Stimulated activated CD4-positive, alpha-beta T cell treated with anti-CD3 and anti-CD28 coated beads, TNF-alpha, amount 100 ng/mL, for 24 hours (primary cell): ENCODE data around the gene AIG1.
"Not testable (repeated sequence)": the region's sequence is repeated elsewhere in the genome, so short reads cannot be mapped to it uniquely, and the experiment has no call there.

Experiments
- DNase-seq, 3 experiments: peaks; one replicate each; pipeline ENCODE4 v3.0.0-alpha.2; 2020; ENCODE audit warnings: low read depth in 3 of 3

AIG1 gene

DNA sequence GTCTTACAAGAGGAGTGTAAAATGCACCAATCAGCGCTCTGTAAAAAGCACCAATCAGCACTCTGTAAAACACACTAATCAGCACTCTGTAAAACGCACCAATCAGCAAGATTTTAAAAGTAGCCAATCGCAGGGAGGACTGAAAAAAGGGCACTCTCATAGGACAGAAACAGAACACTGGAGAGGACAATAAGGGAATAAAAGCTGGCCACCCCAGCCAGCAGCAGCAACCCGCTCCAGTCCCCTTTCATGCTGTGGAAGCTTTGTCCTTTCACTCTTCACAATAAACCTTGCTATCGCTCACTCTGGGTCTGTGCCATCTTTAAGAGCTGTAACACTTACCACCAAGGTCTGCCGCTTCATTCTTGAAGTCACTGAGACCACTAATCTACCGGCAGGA, 1.7 kb upstream of the AIG1 start:
- DNase-seq = no peak

DNA sequence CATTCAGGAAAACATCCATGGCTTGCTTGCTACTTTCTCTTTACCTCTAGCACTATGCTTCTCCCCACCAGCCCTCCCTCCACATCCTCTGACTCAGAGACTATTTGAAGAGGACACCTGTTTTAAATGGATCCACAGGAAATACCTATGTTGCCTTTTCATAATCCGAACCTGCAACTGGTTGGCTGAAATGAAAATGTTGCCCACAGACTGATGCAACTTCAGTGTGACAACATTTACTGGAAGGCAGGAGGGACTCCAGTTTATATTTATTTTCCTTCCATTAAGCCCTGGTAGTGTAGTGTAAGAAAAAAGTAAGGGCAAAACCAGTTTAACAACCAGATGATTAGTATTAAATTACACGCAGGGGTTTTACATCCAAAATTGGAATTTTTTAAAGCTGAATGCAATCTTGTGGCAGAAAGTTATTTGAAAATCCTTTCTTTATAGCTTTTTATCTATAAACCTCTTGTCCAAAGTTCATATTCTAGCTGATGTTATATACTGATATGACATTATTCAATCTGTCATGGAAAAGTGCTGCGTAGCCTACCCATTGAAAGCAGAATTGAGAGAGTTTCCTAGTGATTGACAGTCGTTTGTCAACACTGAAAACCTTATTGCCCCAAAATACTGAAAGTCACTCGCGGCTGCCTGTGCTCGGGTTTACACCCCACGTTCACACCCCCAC, 881 bp upstream of the AIG1 start:
- peak in 1 of 3 experiments; percentile 6 for DNase-seq

DNA sequence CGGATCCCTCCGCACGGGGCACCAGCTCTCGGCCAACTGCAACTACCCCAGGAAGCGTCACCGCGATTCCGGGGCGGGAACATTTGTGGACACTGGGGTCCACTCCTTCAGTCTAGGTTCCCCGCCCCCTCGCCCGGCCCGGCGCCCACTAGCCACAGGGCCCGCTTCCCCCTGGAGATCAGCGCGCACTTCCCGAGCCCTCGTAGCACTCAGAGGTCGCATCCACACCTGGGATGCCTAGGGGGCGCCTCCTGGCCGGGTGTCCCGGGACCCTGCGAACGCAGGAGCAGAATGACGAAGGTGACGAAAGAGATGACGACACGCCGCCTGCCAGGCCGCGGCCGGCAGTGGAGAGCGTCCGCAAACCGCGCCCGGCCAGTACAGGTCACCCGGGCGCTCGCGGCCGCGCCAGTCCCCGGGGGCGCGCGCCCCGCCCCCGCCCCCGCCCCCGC, 309 bp upstream of the AIG1 start:
- DNase-seq = peak; percentile 22 to 61 (median 46)

DNA sequence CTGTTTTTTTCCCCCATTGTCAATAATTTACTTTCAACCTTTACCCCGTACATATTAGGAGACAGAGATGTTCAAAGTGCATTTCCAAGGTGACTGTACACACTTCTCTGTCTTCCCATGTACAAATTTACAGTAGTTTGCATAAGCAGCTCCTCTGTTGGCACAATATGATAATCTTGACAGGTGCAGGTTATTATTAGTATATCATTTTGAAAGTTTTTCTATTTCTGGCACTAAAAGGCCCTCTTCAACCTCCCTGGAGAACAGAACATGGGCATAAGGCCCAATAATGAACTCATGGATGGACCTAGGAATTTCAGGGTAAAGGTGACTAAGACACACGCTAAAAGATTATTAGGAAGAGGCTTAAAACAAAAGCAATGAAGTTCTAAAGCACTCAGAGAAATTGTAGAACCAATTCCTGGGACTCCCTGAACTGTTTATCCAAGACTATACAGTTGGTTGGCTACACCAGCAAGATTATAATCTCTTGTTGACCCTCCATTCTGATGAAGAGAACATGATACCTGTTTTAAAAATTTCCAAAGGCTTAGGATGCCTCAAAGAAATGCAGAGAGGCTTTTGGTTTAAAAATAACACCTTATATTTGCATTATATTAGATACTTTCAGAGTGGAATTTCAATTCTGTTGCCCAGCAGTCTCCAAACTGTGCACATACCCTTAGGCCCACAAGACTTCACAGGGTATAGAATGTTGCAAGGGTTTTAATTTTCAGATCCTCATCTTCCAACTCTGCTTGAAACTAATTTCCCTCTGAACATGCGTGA, 1.1 kb downstream of the AIG1 start:
- DNase-seq = no peak

DNA sequence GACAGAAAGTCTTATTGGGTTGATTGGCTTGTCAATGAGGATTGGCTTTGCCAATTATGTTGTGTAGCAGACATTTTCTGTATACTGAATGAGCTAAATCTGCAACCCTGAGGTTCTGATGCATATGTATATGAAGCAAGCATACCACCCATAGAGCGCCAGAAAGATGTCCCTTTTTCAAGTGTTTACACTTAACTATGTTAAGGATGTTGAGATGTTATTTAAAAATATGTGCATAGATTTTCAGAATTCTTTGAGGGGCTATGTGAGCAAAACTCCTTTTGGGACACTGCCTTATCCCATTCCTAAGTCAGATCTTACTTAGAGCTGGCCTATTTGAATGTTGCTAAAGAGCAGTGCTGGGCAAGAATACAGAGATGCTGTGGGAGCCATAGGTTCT, 1.9 kb downstream of the AIG1 start:
- DNase-seq = no peak

DNA sequence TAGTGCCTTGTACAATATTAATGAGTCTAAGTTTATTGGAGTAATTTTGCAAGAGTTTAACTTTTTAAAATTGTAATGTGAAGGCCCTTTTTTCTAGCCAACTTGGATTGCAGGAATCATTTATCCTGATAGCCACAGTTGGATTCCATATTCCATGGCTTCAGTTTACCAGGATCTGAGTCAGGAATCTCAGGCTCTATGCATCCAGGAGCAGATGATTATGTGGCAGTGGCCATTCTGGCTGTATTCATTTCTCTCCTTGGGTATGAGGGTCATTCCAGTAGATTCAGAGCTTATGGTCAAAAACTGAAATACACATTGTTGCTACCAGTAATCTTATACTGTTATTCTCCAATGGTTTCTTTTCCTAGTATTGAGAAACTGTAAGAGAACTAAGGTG, 2.9 kb downstream of the AIG1 start:
- no peak for DNase-seq

DNA sequence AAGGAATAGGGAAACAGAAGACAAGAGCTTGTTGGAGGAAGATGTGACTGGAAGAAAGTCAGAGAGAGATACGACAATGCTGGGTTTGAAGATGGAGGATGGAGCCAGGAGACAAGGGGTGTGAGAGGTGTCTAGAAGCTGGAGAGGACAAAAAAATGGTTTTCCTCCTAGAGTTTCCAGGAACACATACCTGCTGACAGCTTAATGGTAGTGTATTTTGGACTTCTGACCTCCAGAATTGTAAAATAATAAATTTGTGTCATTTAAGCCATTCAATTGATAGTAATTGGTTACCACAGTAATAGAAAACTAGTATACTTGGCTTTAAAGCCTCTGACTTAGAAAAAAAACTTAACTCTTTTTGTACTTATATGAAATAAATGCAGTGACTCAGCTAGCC, 3.6 kb downstream of the AIG1 start:
- no peak for DNase-seq

DNA sequence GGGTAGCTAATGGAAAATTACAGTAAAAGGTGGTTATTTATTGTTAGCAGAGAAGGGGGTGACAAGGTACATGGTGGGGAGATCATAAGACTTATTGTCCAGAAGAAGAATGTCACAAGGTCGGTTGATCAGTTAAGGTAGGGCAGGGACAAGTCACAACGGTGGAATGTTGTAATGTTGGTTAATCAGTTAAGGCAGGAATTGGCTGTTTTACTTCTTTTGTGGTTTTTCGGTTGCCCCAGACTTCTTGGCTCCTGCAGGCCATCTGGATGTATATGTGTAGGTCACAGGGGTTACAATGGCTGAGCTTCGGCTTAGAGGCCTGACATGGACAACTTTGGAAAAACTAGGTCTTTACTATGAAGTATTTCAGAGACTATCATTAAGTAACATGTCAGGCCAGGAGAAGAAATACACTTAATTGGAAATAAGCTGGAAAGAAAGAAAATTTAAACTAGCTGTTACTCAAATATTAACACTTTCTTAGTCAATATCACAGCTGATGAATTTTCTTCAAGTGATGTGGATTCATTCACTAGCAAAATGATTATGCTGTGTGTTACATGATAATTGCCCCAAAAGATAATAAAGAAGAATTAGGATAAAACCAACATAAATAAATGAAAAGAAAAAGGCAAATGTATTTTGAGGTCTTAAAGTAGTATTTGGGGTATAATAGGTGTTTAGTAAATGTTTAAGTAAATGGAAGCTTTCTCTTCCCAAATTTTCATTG, 4.4 kb downstream of the AIG1 start:
- DNase-seq = no peak

DNA sequence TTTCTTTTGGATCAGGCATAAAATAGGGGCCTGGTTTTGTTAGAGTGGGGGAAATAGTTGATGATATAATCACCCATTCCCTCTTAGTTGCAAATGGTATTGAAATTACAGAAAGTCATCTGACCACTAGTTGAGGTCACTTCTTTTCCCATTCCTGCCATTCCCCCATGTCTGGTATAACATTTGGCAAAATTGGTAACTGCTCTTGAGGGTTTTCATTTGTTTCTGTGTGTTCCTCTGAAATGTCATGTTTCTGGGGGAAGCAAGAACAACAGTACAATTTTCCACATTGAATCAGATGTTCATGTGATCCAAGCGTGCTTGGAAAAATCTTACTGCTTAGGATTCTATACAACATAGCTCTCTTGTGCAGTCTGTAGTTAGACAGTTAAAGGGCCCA, 7.3 kb downstream of the AIG1 start:
- DNase-seq = no peak

DNA sequence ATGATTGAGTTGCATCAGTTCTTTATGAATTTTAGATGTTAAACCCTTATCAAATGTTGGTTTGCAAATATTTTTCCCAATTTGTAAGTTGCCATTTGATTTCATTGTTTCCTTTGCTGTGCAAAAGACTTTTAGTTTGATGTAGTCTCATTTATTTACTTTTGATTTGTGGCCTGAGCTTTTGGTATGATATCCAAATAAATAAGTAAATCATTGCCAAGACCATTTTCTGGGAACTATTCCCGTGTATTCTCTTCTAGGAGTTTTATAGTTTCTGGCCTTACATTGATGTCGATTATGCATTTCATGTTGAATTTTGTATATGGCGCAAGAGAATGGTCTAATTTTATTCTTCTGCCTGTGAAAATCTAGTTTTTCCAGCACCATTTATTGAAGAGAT, 13.4 kb downstream of the AIG1 start:
- no peak for DNase-seq

DNA sequence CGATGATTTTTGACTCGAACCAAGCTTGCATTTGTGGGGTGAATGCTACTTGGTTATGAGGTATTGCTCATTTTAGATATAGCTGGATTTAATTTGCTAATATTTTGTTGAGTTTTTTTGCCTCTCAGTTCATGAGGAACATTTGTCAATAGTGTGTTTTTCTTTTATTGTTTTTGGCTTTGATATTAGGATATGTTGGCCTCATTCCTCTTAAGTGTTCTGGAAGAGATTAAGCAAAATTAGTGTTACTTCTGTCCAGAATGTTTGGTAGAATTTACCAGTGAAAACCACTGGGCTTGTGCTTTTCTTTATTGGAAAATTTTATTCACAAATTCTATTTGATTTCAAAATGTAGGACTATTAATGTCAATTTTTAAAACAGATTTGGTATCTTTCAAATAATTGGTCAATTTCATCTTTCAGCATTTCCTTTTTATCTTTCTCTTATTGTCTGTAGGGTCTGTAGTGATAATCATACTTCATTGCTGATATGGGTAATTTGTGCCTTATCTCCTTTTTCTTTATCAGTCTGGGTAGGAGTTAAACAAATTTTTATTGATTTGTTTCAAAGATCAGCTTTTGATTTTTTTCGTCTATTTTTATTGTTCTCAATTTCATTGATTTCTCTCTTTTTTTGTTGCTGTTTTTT, 14.1 kb downstream of the AIG1 start:
- no peak for DNase-seq

DNA sequence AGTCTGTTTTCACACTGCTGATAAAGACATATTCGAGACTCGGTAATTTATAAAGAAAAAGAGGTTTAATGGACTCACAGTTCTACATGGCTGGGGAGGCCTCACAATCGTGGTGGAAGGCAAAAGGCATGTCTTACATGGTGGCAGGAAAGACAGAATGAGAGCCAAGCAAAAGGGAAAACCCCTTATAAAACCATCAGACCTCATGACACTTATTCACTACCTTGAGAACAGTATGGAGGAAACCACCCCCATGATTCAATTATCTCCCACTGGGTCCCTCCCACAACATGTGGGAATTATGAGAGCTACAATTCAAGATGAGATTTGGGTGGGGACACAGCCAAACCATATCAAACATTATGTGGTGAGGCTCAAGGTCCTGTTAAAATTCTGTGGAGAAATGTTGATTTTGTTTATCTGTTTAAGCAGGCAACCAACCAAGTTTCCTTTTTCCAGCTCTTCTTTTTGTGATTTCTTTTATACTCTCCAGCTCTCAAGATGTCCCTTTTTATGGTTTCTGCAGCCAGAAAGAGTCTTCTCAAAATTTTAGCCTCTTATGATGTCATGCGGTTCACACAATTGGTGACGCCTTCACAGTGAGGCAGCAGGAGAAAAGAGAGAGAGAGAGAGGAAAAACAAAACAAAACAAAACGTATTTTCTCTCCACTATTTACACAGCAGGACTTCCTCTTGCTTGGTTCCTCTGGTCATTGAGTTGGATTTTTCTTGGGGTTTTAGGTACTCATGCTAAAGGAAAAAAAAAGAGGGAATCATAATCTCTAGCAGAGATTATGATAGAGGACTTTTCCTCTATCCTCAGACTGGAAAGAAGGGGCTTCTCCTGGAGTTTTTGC, 18.0 kb downstream of the AIG1 start:
- no peak for DNase-seq

DNA sequence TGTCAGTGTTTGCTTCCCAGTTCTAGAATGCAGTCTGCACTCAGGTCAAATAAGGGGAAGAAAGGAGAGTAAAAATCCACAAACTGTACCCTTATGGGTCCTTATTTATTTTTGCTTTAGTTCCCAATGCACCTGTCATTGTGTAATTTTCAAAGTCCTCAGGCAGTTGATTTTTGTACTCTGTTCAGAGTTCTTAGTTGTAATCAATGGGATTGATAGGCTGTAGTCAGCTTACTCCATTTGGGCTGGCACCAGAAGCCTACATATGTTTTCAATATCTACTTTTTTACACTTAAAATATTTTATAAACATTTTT, 18.6 kb downstream of the AIG1 start:
- no peak for DNase-seq

DNA sequence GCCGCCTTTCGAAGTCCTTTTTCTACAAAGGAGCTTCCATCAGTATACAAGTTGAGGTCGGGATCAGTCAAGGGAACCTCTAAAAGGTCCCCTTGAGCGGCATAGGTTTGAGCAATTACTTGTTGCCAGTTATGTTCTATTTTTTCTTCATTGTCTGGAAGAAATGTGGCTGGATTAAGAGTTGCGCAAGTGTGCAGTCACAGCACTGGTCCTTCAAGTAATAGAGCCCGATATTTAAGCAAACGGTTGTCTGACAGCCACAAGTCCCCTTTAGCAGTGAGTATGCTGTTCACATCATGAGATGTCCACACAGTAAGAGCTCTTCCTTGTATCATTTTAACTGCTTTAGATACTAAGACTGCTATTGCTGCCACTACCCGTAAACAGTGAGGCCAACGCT, 21.6 kb downstream of the AIG1 start:
- not testable (repeated sequence) for DNase-seq

DNA sequence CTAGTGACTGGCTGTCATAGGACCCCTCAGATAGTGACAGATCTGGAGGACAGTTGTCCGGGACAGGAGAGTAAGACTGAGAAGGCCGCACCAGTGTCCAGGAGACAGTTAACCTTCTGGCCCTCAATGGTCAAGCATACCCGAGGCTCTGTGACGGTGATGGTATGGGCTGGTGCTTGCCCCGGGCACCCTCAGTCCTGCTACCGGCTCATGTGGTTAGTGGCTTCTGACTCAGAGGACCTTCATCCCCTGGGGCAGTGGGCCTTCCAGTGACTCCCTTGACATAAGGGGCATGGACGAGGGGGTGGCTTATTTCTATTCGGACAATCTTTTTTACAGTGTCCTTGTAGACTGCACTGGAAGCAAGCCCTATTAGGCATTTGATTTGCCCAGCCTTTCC, 23.3 kb downstream of the AIG1 start:
- DNase-seq = not testable (repeated sequence)

DNA sequence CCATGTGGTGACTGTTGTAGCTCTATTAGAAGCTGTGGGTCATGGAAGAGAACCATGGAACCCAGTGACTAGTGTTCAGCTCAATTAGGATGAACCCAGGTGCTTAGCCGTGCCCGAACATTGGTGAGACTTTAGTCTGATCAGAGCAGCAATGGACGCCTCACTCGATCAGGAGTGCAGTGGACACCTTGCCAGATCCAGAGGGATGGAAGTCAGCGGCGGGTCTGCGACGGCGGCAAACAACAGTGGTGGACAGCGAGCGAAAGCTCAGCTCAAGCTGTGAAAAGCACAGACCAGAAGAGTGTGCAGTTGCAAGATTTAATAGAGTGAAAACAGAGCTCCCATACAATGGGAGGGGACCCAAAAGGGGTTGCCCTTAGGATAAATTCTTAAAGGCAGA, 26.6 kb downstream of the AIG1 start:
- DNase-seq = not testable (repeated sequence)

DNA sequence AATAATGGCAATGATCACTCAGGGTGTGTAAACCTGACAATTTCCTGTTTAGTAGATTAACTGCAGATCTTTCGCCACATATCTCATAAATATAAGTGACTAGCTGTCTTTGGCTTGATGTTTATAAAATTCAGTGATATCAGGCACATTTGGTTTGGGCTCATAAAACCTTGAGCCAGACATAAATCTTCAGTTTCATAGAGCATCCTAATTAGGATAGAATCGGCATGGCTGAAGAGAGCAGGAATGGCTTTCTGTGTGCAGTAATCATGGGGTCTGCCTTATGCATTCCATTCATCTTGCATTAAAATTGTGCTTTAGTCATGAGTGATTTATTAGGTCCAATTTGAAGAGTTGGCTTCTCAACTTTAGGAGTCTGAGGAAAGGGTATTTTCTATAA, 27.2 kb downstream of the AIG1 start:
- DNase-seq = no peak

DNA sequence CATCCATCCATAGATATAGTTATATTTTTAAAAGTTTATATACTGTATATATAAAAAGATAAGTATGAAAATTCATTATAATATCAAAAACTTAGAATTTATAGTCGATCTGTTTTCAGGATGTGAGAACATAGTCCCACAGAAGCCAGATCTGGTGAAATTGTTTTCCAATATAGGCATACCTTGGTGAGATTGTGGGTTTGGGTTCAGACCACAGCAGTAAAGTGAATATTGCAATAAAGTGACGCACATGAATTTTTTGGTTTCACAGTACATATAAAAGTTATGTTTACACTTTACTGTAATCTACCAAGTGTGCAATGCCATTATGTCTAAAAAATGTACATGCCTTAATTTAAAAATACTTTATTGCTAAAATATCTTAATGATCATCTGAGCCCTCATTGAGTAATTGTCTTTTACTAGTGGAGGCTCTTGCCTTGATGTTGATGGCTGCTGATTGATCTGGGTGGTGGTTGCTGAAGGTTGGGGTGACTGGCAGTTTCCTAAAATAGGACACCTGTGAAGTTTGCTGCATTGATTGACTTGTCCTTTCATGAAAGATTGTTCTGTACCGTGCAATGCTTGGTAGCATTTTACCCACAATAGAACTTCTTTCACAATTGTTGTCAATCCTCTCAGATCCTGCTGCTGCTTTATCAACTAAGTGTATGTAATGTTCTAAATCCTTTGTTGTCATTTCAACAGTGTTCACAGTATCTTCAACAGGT, 29.8 kb downstream of the AIG1 start:
- no peak for DNase-seq

DNA sequence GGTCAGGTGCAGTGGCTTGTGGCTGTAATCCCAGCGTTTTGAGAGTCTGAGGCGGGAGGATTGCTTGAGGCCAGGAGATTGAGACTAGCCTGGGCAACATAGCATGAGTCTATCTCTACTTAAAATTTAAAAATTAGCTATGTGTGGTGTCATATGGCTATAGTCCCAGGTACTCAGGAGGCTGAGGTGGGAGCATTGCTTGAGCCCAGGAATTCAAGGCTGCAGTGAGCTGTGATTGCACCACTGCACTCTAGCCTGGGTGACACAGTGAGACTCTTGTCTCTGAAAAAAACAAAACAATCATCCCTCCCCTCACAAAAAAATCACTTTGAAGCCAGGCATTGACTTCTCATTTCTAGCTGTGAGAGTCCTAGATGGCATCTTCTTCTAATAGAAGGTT, 32.1 kb downstream of the AIG1 start:
- DNase-seq = no peak

DNA sequence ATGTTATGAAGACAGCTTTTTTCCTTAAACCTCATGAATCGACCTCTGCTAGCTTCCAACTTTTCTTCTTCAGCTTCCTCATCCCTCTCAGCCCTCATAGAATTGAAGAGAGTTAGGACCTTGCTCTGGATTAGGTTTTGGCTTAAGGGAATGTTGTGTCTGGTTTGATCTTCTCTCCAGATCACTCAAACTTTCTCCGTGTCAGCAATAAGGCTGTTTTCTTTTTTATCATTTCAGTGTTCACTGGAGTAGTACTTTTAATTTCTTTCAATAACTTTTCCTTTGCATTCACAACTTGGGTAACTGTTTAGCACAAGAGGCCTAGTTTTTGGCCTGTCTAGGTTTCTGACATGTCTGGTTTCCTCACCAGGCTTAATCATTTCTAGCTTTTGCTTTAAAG, 32.6 kb downstream of the AIG1 start:
- no peak for DNase-seq

DNA sequence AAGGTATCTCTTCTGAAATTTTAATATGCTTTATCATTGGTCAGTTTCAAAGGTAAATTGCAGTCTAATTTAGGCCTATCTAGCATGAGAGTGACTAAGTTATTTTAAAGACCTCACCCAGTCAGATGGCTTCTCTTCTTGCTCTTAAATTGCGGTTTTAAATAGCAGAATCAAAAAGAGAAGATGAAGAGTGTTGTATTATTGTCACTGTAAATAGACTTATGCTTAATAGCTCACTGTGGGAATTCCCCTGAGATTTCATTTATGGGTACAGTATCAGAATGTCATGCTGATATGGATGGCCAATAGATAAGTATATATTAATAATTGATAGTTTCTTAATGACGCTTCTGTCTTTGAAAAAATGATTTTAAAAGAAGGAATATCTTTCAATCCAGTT, 35.7 kb downstream of the AIG1 start:
- no peak for DNase-seq
